Activated CD8-positive, alpha-beta memory T cell treated with anti-CD3 and anti-CD28 coated beads for 1 hour (primary cell): ENCODE data around the gene AKAP6.

Experiments used
- DNase-seq, 2 donors: peaks; one replicate each; pipeline ENCODE4 v3.0.0-alpha.2; 2020; ENCODE audit warnings: low read depth in 1 of 2; ENCODE audit errors: extremely low read depth in 1 of 2

Gene AKAP6, protein sequence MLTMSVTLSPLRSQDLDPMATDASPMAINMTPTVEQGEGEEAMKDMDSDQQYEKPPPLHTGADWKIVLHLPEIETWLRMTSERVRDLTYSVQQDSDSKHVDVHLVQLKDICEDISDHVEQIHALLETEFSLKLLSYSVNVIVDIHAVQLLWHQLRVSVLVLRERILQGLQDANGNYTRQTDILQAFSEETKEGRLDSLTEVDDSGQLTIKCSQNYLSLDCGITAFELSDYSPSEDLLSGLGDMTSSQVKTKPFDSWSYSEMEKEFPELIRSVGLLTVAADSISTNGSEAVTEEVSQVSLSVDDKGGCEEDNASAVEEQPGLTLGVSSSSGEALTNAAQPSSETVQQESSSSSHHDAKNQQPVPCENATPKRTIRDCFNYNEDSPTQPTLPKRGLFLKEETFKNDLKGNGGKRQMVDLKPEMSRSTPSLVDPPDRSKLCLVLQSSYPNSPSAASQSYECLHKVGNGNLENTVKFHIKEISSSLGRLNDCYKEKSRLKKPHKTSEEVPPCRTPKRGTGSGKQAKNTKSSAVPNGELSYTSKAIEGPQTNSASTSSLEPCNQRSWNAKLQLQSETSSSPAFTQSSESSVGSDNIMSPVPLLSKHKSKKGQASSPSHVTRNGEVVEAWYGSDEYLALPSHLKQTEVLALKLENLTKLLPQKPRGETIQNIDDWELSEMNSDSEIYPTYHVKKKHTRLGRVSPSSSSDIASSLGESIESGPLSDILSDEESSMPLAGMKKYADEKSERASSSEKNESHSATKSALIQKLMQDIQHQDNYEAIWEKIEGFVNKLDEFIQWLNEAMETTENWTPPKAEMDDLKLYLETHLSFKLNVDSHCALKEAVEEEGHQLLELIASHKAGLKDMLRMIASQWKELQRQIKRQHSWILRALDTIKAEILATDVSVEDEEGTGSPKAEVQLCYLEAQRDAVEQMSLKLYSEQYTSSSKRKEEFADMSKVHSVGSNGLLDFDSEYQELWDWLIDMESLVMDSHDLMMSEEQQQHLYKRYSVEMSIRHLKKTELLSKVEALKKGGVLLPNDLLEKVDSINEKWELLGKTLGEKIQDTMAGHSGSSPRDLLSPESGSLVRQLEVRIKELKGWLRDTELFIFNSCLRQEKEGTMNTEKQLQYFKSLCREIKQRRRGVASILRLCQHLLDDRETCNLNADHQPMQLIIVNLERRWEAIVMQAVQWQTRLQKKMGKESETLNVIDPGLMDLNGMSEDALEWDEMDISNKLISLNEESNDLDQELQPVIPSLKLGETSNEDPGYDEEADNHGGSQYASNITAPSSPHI (N-terminal part only)

DNA sequence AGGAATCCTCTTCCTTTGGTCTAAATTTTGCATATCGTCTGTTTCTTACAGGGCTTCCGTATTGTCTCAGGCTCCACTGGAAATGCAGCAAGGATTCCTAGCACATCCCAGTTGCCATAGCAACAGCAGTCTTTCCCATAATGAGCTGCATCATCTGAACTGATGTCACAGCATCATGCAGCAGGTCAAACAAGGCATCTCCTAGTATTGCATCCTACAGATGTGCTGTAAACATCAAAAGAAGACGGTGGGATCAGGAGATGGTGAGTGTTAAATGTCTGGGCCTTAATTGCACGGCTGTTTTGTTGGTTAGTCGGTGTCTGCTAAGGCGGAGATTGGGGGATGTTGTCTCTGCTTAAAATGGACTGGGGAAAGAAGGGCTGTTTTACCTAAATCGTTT lies at the start of gene AKAP6:
Gene AKAP6 (plus strand): TSS at position 153 of the 400 bp plus-strand sequence. CDS start 104,196 bp downstream, outside the sequence.
- DNase-seq = no peak

DNA sequence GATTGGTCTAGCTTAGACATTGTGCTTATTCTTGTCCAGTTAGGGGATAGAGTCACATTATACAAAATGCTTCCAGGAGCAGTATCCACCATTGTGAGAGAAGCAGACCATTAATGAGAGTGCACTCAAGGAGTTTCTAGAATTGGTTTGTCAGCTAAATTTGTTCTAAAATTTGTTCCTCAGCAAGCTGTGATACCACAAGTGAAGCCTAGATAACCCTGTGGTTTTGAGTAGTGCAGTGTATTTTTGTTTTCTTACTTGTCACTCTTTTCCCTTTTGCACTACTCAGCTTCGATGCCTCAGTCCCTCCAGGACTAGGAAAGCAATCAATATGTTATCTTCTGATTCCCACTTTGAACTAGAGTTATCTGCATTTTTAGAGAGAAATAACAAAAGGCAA lies 42.5 kb upstream of the AKAP6 start:
- no peak for DNase-seq

DNA sequence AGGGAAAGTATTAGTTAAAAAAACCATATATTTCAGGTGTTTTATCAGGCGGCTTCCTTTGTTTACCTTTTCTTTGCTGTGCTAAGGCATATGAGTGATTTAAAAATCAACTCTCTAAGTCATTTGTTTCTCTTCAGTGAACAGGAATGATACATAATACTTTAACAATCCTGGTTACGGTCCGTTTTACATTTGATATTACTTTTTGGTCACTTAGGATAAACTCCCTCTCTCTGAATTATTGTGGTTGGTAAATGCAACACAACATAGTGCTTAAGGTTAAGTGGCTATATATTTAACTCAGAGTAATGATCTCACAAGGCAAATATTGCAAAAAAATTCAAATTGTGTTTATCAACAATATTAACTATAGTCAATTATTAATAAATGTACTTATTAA lies 32.7 kb upstream of the AKAP6 start:
- DNase-seq = no peak

DNA sequence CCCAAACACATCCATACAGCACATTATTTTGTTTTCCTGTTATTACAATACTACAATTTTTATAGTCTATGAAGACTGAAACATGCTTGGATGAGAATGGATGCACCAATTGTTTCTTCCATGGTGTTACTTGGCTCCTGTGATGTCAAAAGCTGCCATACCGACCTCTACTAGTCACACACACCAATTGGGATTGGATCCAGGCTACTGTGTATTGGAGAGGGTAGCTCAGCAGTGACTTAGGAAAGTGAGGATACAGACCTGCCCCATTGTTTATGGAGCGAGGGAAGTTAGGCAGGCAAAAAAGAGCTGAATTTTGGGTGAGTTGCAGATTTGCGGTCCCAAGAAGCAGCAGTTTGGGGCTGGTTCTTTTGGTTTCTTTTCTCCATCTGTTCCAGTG lies 30.8 kb upstream of the AKAP6 start:
- DNase-seq = no peak

DNA sequence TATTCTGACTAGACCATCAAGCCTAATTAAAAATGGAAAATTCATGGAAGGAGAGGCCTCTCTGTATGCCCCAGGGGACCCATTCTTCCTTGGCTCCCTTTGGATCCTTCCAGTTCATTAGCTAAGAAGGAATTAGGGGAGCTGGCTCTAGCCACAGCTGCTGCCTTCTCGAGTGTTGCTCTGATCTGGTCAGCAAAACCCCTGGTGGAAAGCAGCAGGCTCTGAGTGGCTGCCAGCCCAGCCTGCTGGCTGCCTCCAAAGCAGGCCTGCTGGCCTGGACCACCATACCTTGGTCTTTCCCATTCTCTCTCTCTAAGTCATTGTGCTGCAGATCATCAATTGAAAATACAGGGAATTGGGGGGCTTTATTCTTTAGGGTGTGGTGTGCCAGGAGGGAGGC lies 29.0 kb upstream of the AKAP6 start:
- no peak for DNase-seq

DNA sequence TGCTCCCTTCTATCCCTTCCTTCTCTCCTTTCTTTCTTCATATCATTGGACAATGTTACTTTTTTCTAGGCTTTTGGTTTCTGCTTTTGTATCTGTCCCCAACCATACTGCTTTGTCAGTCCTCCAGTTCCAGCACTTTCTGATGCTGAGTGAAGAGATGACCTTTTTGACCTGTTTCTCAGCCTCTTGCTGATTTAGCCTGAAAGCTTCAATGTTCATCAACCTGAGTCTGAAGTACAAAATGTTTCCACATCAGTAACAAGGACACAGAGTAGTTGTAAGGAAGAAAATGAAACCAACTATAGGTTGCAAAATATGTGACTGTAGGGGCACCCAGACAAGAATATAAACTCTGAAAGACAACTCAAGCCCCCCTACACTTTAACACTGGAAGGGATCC lies 25.2 kb upstream of the AKAP6 start:
- DNase-seq = no peak

DNA sequence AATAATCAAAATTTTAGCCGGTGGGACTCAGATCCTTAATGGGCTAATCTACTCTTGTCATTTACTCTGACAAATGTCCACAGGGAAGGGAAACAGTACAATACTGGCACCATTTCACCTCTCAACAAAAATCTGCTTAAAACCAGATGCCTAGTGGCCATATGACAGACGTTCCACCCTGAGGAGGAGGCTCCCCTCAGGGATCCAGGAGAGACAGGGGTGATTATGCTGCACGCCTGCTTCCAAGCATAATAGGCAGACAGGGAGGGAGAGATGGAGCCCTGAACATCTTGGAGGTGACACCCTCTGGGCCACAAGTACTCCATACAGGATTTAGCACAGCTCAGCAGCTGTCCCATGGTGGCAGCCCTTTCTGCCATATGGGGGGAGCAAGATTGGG lies 24.8 kb upstream of the AKAP6 start:
- no peak for DNase-seq

DNA sequence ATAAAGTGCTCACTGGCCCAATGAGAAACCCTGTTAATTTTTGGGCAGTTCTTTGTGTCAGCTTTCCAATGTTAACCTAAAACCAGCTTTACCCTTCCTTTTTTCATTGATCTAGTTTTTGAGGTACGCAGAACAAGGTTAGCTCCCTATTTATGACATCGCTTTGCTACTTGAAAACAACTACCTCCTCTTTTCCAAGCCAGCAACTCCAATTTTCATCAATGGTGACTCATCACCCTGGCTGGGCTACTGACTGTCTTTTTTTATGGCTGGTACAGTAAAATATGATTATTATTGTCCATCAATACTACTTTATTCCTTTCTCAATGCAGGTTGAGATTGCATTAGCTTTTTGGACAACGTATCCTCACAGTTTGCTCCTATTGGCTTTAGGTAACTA lies 22.5 kb upstream of the AKAP6 start:
- no peak for DNase-seq

DNA sequence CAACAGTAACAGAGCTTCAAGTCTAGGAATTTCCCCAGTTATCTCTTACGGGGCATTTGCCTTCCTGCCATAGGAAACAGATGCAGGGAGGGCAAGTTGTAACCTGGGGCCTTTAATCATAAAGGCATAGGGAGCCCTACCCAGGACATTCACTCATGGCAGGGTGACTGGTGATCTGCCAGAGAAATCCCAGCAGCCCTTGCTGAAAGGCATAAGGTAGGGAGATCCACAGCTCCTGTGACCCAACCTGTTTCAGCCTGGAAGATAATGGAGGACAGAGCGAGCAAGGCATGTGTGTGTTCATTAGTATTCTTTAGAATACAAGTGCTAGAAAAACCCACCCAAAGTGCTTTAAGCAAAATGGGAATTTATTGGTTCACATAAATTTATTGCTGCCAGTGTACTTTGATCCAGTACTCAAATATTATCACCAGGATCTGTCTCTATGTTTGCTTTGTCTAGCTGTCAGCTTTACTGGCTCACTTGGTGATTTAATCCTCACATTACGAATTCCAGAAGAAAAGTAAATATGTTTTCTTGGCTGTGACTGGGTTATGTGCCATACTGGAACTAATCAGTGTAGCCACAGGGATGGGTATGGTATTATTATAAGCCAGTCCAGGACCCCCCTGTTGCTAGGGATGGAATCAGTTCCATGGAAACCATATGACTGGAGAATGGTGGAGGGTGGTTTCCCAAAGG lies 21.1 kb upstream of the AKAP6 start:
- no peak for DNase-seq

DNA sequence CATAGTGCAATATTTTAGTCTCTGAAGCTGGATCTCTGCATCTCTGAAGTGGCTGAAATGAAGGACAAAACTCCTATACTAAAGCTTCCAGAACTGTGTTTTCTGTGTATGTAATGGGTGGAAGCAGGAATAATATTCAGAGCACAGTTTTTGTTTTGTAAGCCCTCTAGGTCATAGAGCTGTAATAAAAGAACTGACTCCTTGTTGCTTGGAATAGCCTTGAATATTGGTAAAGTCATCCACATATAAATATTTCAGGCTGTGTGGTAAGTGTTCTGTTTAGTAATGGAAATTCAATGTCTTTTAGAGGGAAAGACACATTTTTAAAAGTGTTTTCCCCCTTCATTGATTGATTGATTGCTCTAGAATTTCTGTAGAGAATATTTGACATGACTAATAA lies 18.2 kb upstream of the AKAP6 start:
- DNase-seq = no peak

DNA sequence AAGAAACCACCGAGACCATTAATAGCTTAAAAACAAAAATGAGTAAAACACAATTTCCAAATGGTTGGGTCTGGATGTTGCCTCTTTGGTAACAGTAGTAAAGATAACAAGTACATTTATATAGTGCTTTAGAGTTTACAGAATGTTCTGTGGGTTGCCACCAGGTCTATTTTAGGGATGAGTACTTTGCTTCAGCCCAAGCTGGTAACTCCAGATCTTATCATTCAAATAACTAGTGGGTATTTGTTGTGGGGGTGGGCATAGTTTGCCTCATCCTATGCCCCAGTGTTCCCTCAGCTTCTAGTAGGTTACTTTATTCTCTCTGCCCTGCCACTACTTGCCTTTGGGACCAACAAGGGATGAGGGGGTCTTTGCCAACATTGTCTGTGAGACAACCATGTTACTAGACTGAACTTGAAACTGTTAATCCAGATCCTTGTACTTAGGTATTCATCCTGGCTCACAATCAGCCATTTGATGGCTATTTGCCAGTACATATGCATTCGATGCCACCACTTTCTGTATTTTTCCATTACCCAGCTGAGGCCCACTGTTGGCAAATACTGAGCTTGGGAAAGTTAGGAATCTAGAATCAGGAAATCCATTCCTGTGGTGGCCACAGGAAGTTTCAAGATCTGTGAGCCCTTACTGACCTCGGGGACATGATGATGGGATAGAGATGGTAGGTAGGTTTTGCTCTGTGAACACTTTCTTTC lies 17.6 kb upstream of the AKAP6 start:
- no peak for DNase-seq

DNA sequence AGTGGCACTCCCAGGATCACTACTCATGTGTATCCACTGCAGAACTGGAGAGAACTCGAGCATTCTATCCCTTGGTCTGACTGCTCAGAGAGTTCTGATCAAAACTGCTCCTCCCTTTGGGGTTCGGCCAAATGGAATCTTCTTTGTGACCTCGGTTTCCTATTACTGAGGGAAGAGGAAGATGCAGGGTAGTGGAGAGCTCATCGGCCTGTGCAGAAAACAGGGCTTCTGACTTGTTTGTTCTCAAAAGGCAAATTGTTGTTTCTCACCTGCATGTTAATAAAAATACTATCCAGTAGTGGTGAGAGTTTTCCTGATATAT lies 17.1 kb upstream of the AKAP6 start:
- DNase-seq = no peak

DNA sequence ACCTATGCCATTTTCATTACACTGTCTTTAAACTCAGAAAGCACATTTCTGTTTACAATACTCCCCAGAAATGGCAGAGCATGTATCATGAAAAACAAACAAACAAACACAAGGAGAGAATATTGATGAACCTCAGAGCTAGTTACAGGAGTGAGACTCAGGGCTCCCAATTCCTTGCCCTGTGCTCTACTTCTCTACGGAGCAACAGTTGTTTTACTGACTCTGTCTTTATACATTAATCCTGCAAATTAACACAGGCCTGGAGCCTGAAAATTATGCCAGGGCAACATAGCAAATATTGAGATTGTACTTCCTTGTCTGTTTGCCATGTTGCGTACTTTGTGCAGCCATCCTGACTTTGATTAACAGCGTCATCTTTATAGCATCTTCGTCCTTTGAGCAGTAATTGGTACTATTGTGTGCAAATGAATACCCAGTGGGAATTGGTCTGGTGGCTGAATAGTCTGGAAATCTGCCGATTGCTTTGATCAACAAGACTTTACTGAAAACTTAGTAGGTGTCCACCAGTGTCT lies 15.2 kb upstream of the AKAP6 start:
- no peak for DNase-seq

DNA sequence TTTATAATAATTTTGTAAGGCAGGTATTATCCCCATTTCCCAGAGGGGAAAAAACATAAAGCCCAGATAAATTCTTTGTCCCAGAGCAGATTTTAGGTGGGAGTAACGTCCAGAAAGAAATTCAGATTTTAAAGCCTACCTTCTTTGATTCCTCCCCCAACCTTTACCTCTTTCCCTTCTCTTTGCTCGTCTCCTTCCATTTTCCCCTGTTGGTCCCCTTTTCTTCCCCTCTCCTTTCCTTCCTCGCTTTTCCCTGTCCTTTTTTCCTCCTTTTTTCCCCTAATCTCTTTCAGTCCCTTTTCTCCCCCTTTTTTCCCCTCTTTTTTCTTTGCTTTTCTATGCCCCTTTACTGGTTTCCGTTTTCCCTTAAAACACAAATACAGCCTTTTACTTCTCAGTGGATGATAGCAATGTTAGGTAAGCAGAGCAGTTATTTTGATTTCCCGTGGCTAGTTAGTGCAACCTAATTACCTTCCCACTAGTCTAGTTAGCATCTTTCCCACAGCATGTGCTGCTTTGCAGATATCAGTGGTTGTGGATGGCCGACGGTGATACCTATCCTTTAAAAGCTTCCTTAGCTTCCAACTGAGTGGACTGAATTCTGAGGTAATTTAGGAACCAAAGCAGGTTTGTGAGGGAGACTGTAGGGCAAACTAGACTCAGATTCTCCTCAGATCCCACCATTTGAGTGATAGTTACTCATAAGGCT lies 10.9 kb upstream of the AKAP6 start:
- DNase-seq = no peak

DNA sequence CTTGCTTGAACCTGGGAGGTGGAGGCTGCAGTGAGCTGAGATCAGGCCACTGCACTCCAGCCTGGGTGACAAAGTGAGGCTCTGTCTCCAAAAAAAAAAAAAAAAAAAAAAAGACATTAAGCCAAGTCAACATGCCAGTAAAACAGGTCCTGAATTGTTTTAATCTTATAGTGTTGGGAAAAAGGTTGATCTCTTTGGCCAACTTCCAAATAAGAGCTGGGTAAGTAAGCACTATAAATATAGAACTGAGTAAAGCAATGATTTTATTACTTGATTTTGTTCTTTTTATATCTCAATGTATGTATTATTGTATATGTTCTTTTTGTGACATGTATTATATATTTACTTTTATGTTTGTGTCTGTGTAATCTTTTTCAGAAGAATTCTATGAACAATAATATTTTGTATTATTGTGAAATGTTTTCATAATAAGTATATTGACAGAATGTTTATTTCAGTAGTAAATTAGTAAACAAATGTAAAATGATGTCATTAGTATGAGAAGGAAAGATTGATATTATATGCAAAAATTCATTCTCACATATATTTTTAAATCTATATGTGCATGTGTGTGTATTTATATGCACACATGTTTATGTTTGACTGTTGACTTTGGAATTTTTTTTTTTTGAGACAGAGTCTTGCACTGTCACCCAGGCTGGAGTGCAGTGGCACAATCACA lies 9.6 kb upstream of the AKAP6 start:
- no peak for DNase-seq

DNA sequence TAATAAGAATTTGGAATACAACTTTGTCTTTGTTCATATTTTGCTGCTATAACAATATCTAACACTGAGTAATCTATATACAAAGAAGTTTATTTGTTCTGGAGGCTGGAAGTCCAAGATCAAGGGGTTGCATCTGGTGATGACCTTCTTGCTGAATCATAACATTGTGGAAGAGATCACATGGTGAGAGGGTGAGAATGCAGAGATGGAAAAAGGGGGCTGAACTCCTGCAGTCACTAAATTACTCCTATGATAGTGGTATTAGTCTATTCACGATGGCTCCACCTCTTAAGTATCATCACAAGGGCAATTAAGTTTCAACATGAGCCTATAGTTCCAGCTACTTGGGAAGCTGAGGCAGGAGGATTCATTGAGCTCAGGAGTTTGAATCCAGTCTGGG lies 4.5 kb upstream of the AKAP6 start:
- no peak for DNase-seq

DNA sequence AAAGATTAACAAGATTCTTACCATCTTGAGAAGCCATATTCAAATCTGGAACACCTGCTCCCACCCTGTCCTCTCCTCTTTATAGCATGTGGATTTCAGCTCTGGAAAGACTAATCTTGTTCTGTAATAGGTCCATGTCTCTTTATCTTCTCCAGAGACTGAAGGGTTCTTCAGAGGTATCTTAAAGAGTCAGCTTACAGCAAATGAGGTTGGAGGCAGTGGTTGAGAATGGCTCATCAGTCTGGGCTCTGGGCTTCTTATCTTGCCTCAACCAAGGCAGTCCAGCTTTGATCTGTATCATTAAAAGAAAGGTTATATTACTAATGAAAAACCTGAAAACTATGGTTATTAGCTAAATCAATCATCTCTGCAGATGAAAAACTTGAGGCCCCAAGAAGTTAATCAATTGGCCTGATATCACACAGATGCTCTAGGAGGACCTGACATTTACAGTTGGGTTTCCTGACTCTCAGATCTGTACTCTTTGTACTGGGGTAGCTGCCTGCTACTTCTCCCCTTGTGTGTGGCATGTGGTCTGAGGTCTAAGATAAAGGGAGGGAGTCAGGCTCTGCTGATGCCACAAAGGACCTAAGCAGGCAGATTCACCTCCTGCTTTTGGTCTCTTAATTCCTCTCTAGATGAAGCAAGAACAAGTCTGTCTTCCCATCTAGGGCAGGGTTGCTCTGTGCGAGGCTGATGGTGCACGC lies 1.7 kb upstream of the AKAP6 start:
- DNase-seq = no peak

DNA sequence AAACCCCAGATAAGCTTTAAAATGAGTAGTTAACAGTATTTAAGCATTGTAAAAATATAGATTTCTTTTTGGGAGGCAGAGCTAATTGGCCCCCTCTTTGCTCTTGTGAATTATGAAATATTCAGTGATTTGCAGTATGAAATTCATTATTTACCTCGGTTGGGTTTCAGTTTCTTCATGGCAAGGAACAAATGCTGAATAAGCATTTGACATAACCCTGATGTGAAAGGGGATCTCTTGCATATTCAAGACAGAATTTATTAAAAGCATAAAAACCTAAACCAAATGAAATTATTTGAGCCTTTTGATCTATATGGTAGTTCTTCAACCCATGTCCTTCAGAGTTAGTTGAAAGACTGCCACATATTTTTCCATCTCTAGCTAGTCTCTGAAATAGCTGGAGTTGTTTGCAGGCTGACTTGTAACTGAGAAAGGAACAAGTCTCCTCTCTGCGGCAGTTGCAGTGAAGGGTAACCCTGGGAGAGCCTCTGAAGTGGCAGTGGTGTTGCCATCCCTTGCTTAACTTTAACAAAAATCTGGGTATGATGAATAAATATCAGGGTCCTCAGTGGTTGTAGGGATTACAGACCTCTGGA lies 690 bp downstream of the AKAP6 start:
- DNase-seq = no peak
